A549 (cell line): ENCODE results near the gene TCF7L2.

Source experiments
- CHD2 ChIP-seq: fragments of 150-350 bp; IDR thresholded peaks from 2 replicates; pipeline ENCODE4 v1.6.1; 2014; ENCODE audit warnings: low read length; ENCODE audit not compliant: partially characterized antibody
- HEYL ChIP-seq: fragments of 250-450 bp; sonication (Bioruptor Pico); IDR thresholded peaks from 2 replicates; pipeline ENCODE4 v1.8.0; 2021; ENCODE audit warnings: mild to moderate bottlenecking, moderate library complexity
- JUN ChIP-seq, 2 experiments: fragments of >200 bp; sonication (Bioruptor Twin); formaldehyde crosslinking; IDR thresholded peaks; 2 replicates in 1 of 2; 3 replicates in 1 of 2; pipeline ENCODE4 v1.6.1; 2016 to 2017
- POLR2A ChIP-seq: IDR thresholded peaks from 2 replicates; pipeline ENCODE4 v1.6.1; 2012; ENCODE audit warnings: mild to moderate bottlenecking, low read length
- RFX5 ChIP-seq: fragments of 450-650 bp; IDR thresholded peaks from 2 replicates; pipeline ENCODE4 v1.7.1; 2014; ENCODE audit warnings: antibody characterized with exemption, mild to moderate bottlenecking, moderate library complexity
- TF ChIP-seq, protein P1 (sequence below): fragments of >200 bp; sonication (Bioruptor Twin); formaldehyde crosslinking; IDR thresholded peaks from 3 replicates; pipeline ENCODE4 v1.5.1; 2016

DNA sequence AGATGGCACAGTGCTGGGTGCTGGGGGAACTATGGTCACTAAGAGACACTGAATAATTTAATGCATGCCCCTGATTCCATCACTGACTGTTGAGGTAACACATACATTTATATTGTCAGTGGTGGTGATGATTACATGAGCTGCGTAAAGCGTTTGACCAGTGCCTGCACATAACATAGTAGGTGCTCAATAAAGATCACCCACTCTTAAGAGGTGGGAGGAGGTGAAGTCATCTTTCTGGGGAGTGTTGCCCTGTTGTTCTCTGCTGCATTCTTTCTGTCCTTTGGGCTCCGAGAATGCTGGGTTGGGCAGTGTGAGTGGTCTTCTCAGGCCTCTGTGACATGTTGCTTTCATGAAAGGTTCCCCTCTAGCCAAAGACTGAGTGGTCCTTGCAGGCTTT is 68.0 kb downstream of the TCF7L2 start:
- TF ChIP-seq, protein P1, sequence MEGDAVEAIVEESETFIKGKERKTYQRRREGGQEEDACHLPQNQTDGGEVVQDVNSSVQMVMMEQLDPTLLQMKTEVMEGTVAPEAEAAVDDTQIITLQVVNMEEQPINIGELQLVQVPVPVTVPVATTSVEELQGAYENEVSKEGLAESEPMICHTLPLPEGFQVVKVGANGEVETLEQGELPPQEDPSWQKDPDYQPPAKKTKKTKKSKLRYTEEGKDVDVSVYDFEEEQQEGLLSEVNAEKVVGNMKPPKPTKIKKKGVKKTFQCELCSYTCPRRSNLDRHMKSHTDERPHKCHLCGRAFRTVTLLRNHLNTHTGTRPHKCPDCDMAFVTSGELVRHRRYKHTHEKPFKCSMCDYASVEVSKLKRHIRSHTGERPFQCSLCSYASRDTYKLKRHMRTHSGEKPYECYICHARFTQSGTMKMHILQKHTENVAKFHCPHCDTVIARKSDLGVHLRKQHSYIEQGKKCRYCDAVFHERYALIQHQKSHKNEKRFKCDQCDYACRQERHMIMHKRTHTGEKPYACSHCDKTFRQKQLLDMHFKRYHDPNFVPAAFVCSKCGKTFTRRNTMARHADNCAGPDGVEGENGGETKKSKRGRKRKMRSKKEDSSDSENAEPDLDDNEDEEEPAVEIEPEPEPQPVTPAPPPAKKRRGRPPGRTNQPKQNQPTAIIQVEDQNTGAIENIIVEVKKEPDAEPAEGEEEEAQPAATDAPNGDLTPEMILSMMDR: no peak
- TF ChIP-seq POLR2A: no peak
- TF ChIP-seq CHD2: no peak
- TF ChIP-seq RFX5: no peak
- TF ChIP-seq HEYL (CRISPR knock-in tag): no peak
- no peak for TF ChIP-seq JUN (IDR thresholded peaks at IDR 0.05)
